Measurements from ENCODE around the gene C11orf98.
A peak's percentile ranks its signal among the peaks of the same experiment; 100 is the strongest.
"Not testable (repeated sequence)": the region's sequence is repeated elsewhere in the genome, so short reads cannot be mapped to it uniquely, and the experiment has no call there.

C11orf98 gene

GRCh38 chr11:62648967-62649364 lies 16.0 kb downstream of the C11orf98 start:
- no peak for DNase-seq

GRCh38 chr11:62648185-62648966 lies 16.6 kb downstream of the C11orf98 start:
- DNase-seq: no peak

- no peak for DNase-seq
These were observed 17.4 kb downstream of the C11orf98 start for GRCh38 chr11:62647609-62648005.

- no peak for DNase-seq
These were observed 18.0 kb downstream of the C11orf98 start for GRCh38 chr11:62646825-62647608.

- DNase-seq: peak; percentile 100
These were observed 18.8 kb downstream of the C11orf98 start, which contains the start of gene GANAB for GRCh38 chr11:62645946-62646824. TSS of gene GANAB (minus strand) at chr11:62646613. CDS start at chr11:62646599, 14 bp downstream.

GRCh38 chr11:62645671-62645945 lies 19.4 kb downstream of the C11orf98 start:
- no peak for DNase-seq

GRCh38 chr11:62644220-62644619 lies 20.8 kb downstream of the C11orf98 start:
- DNase-seq: no peak

GRCh38 chr11:62632492-62632891 lies 32.5 kb downstream of the C11orf98 start:
- no peak for DNase-seq

GRCh38 chr11:62627713-62628112 lies 37.3 kb downstream of the C11orf98 start:
- DNase-seq: no peak

GRCh38 chr11:62622476-62623089 lies 42.4 kb downstream of the C11orf98 start:
- no peak for DNase-seq

- peak; percentile 98 for DNase-seq
These were observed 43.2 kb downstream of the C11orf98 start, which contains the start of gene B3GAT3 for GRCh38 chr11:62621567-62622470. TSS of gene B3GAT3 (minus strand) at chr11:62621986. CDS start at chr11:62621947, 39 bp downstream.

- no peak for DNase-seq
These were observed 43.9 kb downstream of the C11orf98 start for GRCh38 chr11:62621027-62621566.

- DNase-seq: not testable (repeated sequence)
These were observed 48.1 kb downstream of the C11orf98 start for GRCh38 chr11:62616957-62617356.

GRCh38 chr11:62615521-62615920 lies 49.5 kb downstream of the C11orf98 start:
- no peak for DNase-seq

GRCh38 chr11:62614275-62614674 lies 50.7 kb downstream of the C11orf98 start:
- DNase-seq: peak; percentile 75

GRCh38 chr11:62613291-62613778 lies 51.7 kb downstream of the C11orf98 start:
- DNase-seq: no peak
